Subcutaneous abdominal adipose tissue (tissue), 5 donors: ENCODE measurements around the gene LAMA1.

Experiments used
- H3K27ac ChIP-seq: one replicate; pipeline ENCODE4 v1.7.0; 2013; ENCODE audit warnings: low read depth, mild to moderate bottlenecking, inconsistent platforms, low read length, moderate library complexity
- H3K27me3 ChIP-seq, 5 donors: one replicate each; pipeline ENCODE4 v1.7.0; 2013; ENCODE audit warnings: low read length in 5 of 5, inconsistent platforms in 1 of 5; ENCODE audit not compliant: control insufficient read depth in 5 of 5, insufficient read depth in 4 of 5
- H3K36me3 ChIP-seq, 5 donors: one replicate each; pipeline ENCODE4 v1.7.0; 2013; ENCODE audit warnings: low read length in 5 of 5; ENCODE audit not compliant: control insufficient read depth in 5 of 5, insufficient read depth in 5 of 5
- H3K4me1 ChIP-seq, 5 donors: one replicate each; pipeline ENCODE4 v1.7.0; 2013; ENCODE audit warnings: low read length in 5 of 5, mild to moderate bottlenecking in 3 of 5, moderate library complexity in 1 of 5; ENCODE audit not compliant: control insufficient read depth in 5 of 5, insufficient read depth in 5 of 5
- H3K4me3 ChIP-seq, 5 donors: one replicate each; pipeline ENCODE4 v1.7.0; 2013; ENCODE audit warnings: low read length in 5 of 5, low read depth in 1 of 5
- H3K9ac ChIP-seq, 5 donors: one replicate each; pipeline ENCODE4 v1.7.0; 2013; ENCODE audit warnings: low read length in 5 of 5, mild to moderate bottlenecking in 4 of 5, moderate library complexity in 3 of 5
- H3K9me3 ChIP-seq, 5 donors: one replicate each; pipeline ENCODE4 v1.7.0; 2013; ENCODE audit warnings: low read length in 5 of 5; ENCODE audit not compliant: control insufficient read depth in 5 of 5
- donor health status: healthy.
- donor health status: healthy.
- donor health status: healthy.
- donor health status: healthy.
- donor health status: healthy.

The LAMA1 gene

DNA sequence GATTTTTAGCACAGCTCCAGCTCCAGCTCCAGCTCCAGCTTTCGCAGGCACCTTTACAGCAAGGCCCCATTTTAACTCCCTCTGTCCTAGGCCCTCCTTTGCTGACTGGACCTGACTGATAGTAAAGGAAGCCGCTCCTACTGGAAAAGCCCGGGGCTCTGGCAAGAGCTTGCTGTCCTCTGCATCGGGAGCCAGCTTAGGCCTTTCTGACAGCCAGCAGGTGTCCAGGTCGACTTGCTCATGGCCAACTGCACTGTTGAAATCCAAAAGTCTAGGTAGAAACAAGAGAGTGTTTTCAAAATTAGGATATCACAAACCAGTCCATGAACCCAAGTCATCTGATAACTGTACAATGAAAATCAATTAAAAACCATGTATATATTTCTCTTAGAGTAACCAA lies 161.1 kb downstream of the LAMA1 start:
- Histone ChIP-seq H3K4me1 (peaks cover 0 to 5% (median 0%) of the 10 kb centered on the region in 5 donors), H3K36me3 (peaks cover 0 to 4% (median 0%) of the 10 kb centered on the region in 5 donors), H3K27ac (no peak overlapping the region), H3K4me3 (no peak overlapping the region), H3K27me3 (no peaks in the 10 kb centered on the region), H3K9ac (no peak overlapping the region), H3K9me3 (peaks cover 0 to 10% (median 0%) of the 10 kb centered on the region in 5 donors)

DNA sequence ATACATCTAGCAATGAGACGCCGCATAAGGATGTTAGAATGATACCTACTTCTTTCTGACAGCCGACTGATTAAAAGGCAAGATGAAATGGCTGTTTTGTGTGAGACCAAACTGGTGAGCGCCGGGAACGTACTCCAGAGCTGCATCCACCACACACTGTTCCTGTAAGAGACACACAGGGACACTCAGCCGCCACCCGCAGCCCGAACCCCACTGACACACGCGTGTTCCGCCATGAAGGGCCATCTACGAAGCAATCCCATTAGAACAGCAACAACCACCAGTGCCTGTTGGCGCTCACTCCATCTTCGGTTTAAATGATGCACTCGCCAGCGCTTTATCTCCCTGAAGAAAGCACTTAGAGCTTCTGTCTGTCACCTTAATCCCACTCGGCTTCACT lies 162.3 kb downstream of the LAMA1 start:
- Histone ChIP-seq H3K9me3 (peaks cover 0 to 5% (median 0%) of the 10 kb centered on the region in 5 donors), H3K4me1 (no peaks in the 10 kb centered on the region), H3K27me3 (no peaks in the 10 kb centered on the region), H3K36me3 (peaks cover 0 to 4% (median 0%) of the 10 kb centered on the region in 5 donors), H3K4me3 (no peak overlapping the region), H3K27ac (no peak overlapping the region), H3K9ac (no peak overlapping the region)

DNA sequence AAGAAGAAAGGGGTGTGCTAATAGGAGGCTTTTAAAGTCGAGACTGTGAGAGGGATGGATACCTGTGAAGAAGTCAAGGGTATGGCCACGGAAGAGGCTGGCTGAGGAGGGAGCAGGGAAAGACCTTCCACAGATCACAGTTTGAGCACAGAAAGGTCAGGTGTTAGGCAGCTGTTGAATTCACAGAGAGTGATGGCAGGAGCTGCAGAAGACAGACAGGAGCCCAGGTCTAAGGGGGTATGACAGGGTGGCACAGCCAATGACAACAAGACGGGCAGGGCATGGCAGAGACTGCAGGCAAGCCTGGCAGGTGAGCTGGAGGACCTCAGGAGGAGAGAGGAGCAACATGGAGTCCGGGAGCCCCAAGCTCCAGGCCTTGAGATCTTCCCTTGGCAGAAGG lies 163.1 kb downstream of the LAMA1 start:
- Histone ChIP-seq H3K36me3 (peaks cover 0 to 4% (median 0%) of the 10 kb centered on the region in 5 donors), H3K9me3 (no peaks in the 10 kb centered on the region), H3K27me3 (no peaks in the 10 kb centered on the region), H3K4me3 (no peak overlapping the region), H3K27ac (no peak overlapping the region), H3K9ac (no peak overlapping the region), H3K4me1 (no peaks in the 10 kb centered on the region)

DNA sequence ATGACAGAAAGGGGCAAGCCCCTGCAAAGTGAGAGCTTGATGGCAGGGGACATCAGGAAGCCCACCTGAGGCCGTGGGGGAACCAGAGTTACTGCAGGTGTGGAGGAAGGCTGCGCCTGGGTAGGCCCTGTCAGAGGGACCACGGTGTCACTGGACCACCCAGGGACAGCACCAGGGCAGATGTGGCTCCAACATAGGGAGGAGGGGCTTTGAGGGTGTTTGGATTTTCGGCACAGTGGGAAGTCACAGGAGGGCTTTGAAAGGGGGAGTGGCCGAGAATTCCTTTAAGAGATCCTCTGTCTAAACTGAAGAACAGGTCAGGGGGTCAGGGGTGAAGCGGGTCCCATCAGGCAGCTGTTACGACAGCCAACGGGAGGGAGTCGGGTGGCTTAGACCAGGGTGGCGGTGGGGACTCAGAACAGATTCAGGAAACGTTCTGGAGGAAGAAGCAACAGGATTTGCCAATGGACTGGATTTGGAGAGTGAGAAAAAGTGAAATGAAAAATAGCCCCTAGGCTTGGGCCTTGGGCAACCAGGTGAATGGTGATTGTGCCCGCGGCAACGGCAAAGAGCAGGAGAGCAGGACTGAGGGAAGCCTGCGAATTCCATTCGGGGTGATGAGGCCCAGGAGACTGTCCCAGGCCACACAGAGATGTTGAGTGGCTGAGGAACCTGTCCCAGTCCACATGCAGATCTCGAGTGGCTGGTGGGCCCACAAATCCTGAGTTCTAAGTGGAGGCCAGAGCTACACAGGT lies 166.1 kb downstream of the LAMA1 start:
- no peak overlapping the region for H3K4me3 ChIP-seq
- peaks cover 0 to 4% (median 0%) of the 10 kb centered on the region in 5 donors for H3K36me3 ChIP-seq
- no peak overlapping the region for H3K9ac ChIP-seq
- H3K27ac ChIP-seq = no peak overlapping the region
- H3K4me1 ChIP-seq = no peaks in the 10 kb centered on the region
- no peaks in the 10 kb centered on the region for H3K27me3 ChIP-seq
- no peaks in the 10 kb centered on the region for H3K9me3 ChIP-seq

DNA sequence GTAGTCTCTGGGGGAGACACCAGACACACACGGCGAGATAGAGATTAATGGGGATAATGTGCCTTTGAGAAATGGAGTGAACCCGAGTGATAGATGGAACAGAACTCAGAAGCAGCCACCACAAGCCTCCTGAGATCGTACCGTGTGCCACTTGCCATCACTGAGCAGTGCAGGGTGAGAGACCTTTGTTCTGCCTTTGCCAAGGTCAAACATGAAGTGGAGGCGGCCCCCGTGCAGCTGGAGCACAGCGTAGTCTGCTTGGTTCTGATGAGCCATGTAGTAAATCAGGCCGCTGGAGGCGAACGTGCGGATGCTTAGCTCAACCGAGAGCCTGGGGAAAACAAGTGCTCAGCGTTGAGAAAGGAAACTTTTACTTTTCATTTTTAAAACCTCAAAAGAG lies 167.0 kb downstream of the LAMA1 start:
- no peaks in the 10 kb centered on the region for H3K4me1 ChIP-seq
- peaks cover 0 to 4% (median 0%) of the 10 kb centered on the region in 5 donors for H3K36me3 ChIP-seq
- H3K9me3 ChIP-seq = no peaks in the 10 kb centered on the region
- H3K9ac ChIP-seq = no peak overlapping the region
- no peak overlapping the region for H3K27ac ChIP-seq
- no peak overlapping the region for H3K4me3 ChIP-seq
- H3K27me3 ChIP-seq = no peaks in the 10 kb centered on the region

DNA sequence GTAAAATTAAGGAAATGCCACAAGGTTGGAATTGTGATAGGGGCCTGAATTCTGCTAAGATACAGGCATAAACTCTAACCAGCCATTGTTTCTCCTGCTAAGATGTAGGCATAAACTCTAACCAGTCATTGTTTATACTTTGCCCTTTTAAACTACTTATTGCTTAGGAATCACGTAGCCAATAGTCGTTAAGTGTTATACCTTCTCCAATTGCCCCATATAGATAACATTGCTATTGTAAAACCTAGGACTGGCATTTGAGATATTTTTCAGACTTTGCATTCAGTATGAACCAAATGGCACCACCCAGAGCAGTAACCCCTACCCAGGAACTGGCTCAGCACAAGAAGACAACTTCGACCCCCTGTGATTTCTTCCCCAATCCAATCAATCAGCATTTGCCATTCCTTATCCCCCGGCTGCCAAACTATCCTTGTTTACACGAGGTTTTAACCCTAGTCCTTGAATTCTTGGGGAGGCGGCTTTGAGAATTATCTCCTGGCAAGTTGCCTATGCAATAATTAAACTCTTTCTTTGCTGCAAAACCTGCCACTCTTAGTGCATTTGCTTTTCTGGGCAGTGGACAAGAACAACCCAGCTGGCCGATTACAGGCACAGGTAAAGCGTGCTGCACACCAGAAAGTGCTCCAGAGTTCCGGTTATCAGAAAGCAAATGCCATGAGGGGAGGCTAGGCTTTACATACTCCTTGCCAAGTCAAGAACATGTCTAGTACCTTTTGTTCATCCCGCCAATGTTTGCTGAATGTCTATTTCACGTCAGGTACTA lies 167.6 kb downstream of the LAMA1 start:
- Histone ChIP-seq H3K9ac (no peak overlapping the region), H3K27ac (no peak overlapping the region), H3K27me3 (no peaks in the 10 kb centered on the region), H3K9me3 (no peaks in the 10 kb centered on the region), H3K4me3 (no peak overlapping the region), H3K4me1 (no peaks in the 10 kb centered on the region), H3K36me3 (peaks cover 0 to 4% (median 0%) of the 10 kb centered on the region in 5 donors)

DNA sequence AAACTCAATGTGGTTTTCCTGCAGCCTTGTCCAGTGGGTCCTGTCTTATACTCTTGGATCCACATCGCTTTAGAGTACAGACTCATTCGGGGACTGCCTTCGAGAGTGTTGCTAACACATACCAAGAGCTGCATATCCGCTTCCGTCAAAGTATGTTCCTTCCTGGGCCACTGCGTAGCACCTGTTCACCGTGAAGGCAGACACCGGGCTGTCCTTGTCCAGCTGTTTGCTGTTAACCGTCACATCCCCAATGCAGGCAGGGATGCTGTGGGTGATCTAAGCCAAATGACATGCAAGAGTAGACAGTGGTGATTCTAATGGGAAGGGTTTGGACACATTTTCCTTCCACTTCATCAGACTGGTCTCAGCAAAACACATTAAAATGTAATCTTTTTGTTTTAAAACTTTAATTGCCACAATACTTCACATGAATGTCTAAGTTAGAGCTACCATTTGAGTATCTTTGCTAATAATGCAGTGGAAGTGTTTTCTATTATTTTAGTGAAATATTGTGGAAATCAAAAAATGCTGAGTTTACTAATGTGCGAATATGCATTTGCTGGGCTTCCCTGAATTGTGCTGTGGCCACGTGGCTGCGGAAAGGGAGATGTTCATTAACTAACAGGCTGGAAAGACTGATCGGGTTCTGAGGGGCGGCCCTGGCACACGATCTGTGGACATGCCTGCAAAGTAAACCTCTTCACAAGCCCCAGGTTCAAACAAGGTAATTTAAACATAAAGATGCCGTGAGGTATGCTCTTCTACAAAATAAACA lies 169.1 kb downstream of the LAMA1 start:
- Histone ChIP-seq H3K27ac (no peak overlapping the region), H3K4me1 (no peaks in the 10 kb centered on the region), H3K9ac (no peak overlapping the region)

DNA sequence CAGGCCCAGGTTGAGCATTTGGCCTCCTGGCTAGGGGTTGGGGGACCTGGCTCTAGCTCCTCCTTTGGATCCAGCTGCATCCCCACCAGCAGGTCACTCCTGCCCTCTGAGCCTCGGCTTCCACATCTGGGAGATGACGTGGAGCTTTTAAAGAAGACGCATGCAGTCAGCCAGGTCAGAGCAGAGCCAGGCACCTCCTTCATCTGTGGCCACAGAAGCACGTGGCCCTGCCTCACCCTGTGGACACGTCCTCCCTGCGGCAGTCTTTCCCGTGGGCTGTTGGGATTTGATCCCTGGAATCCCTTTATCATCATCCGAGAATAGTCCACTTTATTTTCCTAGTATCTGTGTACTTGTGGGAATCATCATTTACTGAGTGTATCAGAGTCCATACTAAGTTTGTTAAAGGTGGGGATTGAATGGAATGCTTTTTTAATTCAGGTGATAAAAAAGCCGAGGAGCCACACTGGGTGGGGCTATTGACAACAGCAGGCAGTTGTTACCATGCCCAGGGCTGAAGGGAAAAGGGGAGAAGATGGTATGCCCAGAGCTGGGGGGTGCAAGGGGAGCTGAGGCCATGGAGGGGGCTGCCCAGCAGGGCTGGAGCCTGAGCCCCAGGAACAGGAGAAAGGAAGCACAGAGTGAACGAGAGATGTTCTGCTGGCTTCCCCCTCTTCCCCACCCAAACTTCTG lies 170.1 kb downstream of the LAMA1 start:
- Histone ChIP-seq H3K9ac (no peak overlapping the region), H3K36me3 (no peaks in the 10 kb centered on the region), H3K4me1 (no peaks in the 10 kb centered on the region), H3K27me3 (no peaks in the 10 kb centered on the region), H3K9me3 (no peaks in the 10 kb centered on the region), H3K4me3 (no peak overlapping the region), H3K27ac (no peak overlapping the region)

More for the DNA sequence above, 169.1 kb downstream of the LAMA1 start:
- Histone ChIP-seq H3K4me3 (no peak overlapping the region), H3K36me3 (peaks cover 0 to under 1% (median 0%) of the 10 kb centered on the region in 5 donors), H3K27me3 (no peaks in the 10 kb centered on the region), H3K9me3 (no peaks in the 10 kb centered on the region)

DNA sequence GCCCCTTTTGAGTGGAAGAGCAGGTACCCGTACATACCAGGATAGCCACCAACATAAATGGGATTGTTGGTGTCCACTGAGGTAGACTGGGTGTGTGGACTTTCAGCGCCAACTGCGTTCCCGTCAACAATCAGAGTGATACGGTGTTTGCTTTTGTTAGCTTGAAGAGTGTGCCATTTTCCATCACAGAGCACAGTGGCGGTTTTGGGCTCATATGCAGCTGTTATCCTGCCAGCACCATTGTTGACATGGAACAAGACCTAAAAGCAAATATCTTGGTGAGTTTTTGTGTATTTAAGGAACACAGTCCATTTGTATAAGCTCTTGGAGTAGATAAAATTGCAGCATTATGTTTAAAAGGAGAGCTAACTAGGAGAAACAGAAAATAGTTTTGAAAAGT lies 174.5 kb downstream of the LAMA1 start:
- H3K27ac ChIP-seq = no peak overlapping the region
- peaks cover 0 to 2% (median 0%) of the 10 kb centered on the region in 5 donors for H3K4me1 ChIP-seq
- no peak overlapping the region for H3K9ac ChIP-seq
- H3K27me3 ChIP-seq = peaks cover 0 to 3% (median 0%) of the 10 kb centered on the region in 5 donors
- H3K36me3 ChIP-seq = no peaks in the 10 kb centered on the region
- no peak overlapping the region for H3K4me3 ChIP-seq
- H3K9me3 ChIP-seq = no peaks in the 10 kb centered on the region
